WERI-Rb-1 (cell line): ENCODE data around the gene PPP1R9A.

Source experiments
- DNase-seq: peaks from one replicate; pipeline ENCODE4 v3.0.0-alpha.2; 2020
- H3K27ac ChIP-seq: fragments of 250-450 bp; sonication (Bioruptor Pico); 2 replicates; pipeline ENCODE4 v1.5.1; 2020; ENCODE audit warnings: mild to moderate bottlenecking, moderate library complexity
- H3K27me3 ChIP-seq: fragments of 250-450 bp; sonication (Bioruptor Pico); 2 replicates; pipeline ENCODE4 v1.5.1; 2021; ENCODE audit warnings: mild to moderate bottlenecking, low read depth, moderate library complexity; ENCODE audit not compliant: insufficient read depth, severe bottlenecking
- H3K36me3 ChIP-seq: fragments of 250-450 bp; sonication (Bioruptor Pico); 2 replicates; pipeline ENCODE4 v1.5.1; 2020; ENCODE audit warnings: mild to moderate bottlenecking, moderate library complexity
- H3K4me3 ChIP-seq: 2 replicates; pipeline ENCODE4 v1.5.1; 2011; ENCODE audit warnings: low read depth, mild to moderate bottlenecking, control low read depth, low read length
- H3K9me3 ChIP-seq: fragments of 250-450 bp; sonication (Bioruptor Pico); 2 replicates; pipeline ENCODE4 v1.5.1; 2021; ENCODE audit warnings: mild to moderate bottlenecking, moderate library complexity; ENCODE audit not compliant: severe bottlenecking
- TF ChIP-seq, protein P1 (sequence below): IDR thresholded peaks from 2 replicates; pipeline ENCODE4 v1.5.1; 2011; ENCODE audit warnings: low read depth, mild to moderate bottlenecking, control low read depth, inconsistent platforms, low read length

Gene PPP1R9A

DNA sequence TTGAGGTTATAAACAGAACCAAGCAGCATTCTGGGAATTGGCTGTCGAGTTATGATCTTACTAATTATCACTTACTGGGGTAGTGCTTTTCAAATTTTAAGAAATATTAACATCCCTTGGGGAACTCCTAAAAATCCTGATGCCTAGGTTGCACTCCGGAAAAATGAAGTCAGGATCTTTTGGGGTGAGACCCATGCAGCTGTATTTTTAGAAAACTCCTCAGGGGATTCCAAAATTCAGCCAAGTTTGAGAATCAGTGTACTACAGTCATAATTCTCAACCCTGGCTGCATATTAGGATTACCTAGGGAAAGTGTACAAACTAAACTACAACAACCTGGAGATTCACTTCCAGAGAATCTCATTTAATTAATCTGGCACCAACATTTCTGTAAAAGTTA is 17.2 kb upstream of the PPP1R9A start:
- no peak for DNase-seq
- TF ChIP-seq, protein P1, sequence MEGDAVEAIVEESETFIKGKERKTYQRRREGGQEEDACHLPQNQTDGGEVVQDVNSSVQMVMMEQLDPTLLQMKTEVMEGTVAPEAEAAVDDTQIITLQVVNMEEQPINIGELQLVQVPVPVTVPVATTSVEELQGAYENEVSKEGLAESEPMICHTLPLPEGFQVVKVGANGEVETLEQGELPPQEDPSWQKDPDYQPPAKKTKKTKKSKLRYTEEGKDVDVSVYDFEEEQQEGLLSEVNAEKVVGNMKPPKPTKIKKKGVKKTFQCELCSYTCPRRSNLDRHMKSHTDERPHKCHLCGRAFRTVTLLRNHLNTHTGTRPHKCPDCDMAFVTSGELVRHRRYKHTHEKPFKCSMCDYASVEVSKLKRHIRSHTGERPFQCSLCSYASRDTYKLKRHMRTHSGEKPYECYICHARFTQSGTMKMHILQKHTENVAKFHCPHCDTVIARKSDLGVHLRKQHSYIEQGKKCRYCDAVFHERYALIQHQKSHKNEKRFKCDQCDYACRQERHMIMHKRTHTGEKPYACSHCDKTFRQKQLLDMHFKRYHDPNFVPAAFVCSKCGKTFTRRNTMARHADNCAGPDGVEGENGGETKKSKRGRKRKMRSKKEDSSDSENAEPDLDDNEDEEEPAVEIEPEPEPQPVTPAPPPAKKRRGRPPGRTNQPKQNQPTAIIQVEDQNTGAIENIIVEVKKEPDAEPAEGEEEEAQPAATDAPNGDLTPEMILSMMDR, result no peak
- Histone ChIP-seq H3K27me3 (no peaks in the 10 kb centered on the region), H3K9me3 (no peaks in the 10 kb centered on the region), H3K36me3 (no peaks in the 10 kb centered on the region), H3K4me3 (no peak overlapping the region), H3K27ac (no peak overlapping the region)

- Histone ChIP-seq H3K27me3 (no peaks in the 10 kb centered on the region), H3K27ac (no peak overlapping the region), H3K9me3 (no peaks in the 10 kb centered on the region), H3K4me3 (no peak overlapping the region), H3K36me3 (no peaks in the 10 kb centered on the region)
- no peak for DNase-seq
- TF ChIP-seq, protein P1, result no peak
Observed at GRCh38 chr7:94893661-94894060, 13.7 kb upstream of the PPP1R9A start.

GRCh38 chr7:94897541-94897940 is 9.9 kb upstream of the PPP1R9A start:
- H3K4me3 ChIP-seq, result no peak overlapping the region
- TF ChIP-seq, protein P1, result no peak
- no peak for DNase-seq
- H3K9me3 ChIP-seq, result no peaks in the 10 kb centered on the region
- H3K36me3 ChIP-seq, result no peaks in the 10 kb centered on the region
- H3K27me3 ChIP-seq, result no peaks in the 10 kb centered on the region
- no peak overlapping the region for H3K27ac ChIP-seq

DNA sequence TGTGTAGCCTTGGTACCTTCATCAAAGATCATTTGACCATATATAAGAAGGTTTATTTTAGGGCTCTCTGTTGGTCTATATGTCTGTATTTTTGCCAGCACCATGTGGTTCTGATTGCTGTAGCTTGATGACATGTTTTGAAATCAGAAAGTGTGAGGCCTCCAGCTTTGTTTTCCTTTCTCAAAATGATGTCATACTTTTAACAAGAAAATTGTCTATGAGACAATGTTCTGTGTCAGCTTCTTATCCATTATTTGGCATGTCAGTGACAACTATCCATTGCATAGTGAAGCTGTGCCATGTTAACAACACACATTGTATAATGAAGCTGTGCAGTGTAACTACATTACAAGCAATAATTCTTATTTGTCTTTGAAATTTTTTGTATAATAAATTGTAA is 9.1 kb upstream of the PPP1R9A start:
- Histone ChIP-seq H3K4me3 (no peak overlapping the region), H3K36me3 (no peaks in the 10 kb centered on the region), H3K27me3 (no peaks in the 10 kb centered on the region), H3K27ac (no peak overlapping the region), H3K9me3 (no peaks in the 10 kb centered on the region)
- TF ChIP-seq, protein P1, result no peak
- DNase-seq, result no peak

DNA sequence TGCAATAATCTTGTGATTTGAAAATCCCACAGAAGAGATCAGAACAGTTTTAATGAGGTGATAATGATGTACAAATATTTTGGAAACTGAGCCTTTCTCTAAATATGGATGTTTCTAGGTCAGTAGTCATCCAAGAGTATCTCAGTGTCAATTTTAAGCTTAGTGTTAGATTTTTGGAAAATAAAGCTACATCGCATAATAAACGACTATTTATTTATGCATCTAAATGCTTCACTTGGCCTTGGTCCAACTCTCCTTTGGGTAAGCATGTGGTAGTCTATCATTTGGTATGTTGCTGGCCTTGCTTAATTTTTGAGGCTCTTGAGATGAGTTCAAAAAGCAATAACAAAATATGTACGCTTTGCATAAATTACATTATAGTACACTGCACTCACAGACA is 5.4 kb upstream of the PPP1R9A start:
- Histone ChIP-seq H3K4me3 (no peak overlapping the region), H3K27ac (no peak overlapping the region), H3K9me3 (no peaks in the 10 kb centered on the region), H3K36me3 (no peaks in the 10 kb centered on the region), H3K27me3 (no peaks in the 10 kb centered on the region)
- TF ChIP-seq, protein P1, result no peak
- DNase-seq, result no peak

DNA sequence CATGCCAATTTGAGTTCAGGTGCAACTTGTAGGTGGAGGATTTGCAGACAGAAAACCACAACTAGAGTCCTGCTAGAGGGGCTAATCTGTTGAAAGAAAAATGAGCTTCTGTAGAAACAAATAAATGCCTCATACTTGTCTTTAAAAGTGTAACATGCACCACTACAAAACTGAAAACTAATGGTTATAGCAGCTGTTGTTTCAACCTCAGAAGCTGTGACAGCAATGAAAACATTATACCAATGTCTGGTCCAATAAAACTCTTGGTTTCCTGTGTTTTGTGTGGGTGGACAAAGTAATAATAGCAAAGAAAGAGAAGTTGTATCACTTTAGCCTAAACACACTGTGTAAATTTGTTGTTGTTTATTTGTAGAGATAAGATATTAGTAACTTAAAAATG is 3.4 kb upstream of the PPP1R9A start:
- Histone ChIP-seq H3K4me3 (no peak overlapping the region), H3K36me3 (no peaks in the 10 kb centered on the region), H3K9me3 (no peaks in the 10 kb centered on the region), H3K27me3 (no peaks in the 10 kb centered on the region), H3K27ac (no peak overlapping the region)
- no peak for DNase-seq
- TF ChIP-seq, protein P1, result no peak
